Measurements from ENCODE around the gene DCHS1.

- TF ChIP-seq POLR2A (IDR thresholded peaks at IDR 0.05; ENCODE audit: low read depth, low read length) (no peak), POLR2AphosphoS5 (IDR thresholded peaks at IDR 0.05; ENCODE audit: low read depth, low read length) (no peak)
Observed at GRCh38 chr11:6625156-6625831, 30.3 kb downstream of the DCHS1 start.
